HepG2 (cell line): ENCODE data around the gene DHX58. TPM values are rescaled to one million over a fixed set of nuclear protein-coding genes. Genes with fewer than 3 reads are reported as not detected.

Experiments used
- CTCF ChIP-seq: sonication (generic); formaldehyde crosslinking; IDR thresholded peaks from 2 replicates; pipeline ENCODE4 v1.5.0; 2020; ENCODE audit warnings: mild to moderate bottlenecking, missing genetic modification reagents, moderate library complexity
- HDAC2 ChIP-seq: sonication (generic); formaldehyde crosslinking; IDR thresholded peaks from 2 replicates; pipeline ENCODE4 v1.4.0; 2020; ENCODE audit warnings: missing genetic modification reagents
- HMG20B ChIP-seq: conservative IDR thresholded peaks from 2 replicates; pipeline ENCODE4 v1.6.1; 2016; ENCODE audit warnings: missing genetic modification reagents, missing compliant biosample characterization
- PATZ1 ChIP-seq: sonication (generic); formaldehyde crosslinking; IDR thresholded peaks from 2 replicates; pipeline ENCODE4 v1.4.0; 2020; ENCODE audit warnings: missing genetic modification reagents
- PAX8 ChIP-seq: sonication (generic); formaldehyde crosslinking; IDR thresholded peaks from 2 replicates; pipeline ENCODE4 v1.8.0; 2022; ENCODE audit warnings: mild to moderate bottlenecking, missing genetic modification reagents, borderline replicate concordance
- POGK ChIP-seq: sonication (generic); formaldehyde crosslinking; conservative IDR thresholded peaks from 2 replicates; pipeline ENCODE4 v1.8.0; 2022; ENCODE audit warnings: mild to moderate bottlenecking, moderate library complexity, missing genetic modification reagents
- RAD21 ChIP-seq: fragments of 450-650 bp; formaldehyde crosslinking; IDR thresholded peaks from 2 replicates; pipeline ENCODE4 v1.5.0; 2020; ENCODE audit warnings: mild to moderate bottlenecking
- RORA ChIP-seq: sonication (generic); formaldehyde crosslinking; IDR thresholded peaks from 2 replicates; pipeline ENCODE4 v1.5.0; 2020; ENCODE audit warnings: mild to moderate bottlenecking, missing genetic modification reagents, moderate library complexity
- SAFB2 ChIP-seq: sonication (generic); formaldehyde crosslinking; IDR thresholded peaks from 2 replicates; pipeline ENCODE4 v1.5.1; 2020; ENCODE audit warnings: missing genetic modification reagents, low read depth, mild to moderate bottlenecking, borderline replicate concordance
- SNAI1 ChIP-seq: sonication (generic); formaldehyde crosslinking; IDR thresholded peaks from 2 replicates; pipeline ENCODE4 v1.5.0; 2020; ENCODE audit warnings: mild to moderate bottlenecking, missing genetic modification reagents, borderline replicate concordance
- SP2 ChIP-seq: sonication (generic); formaldehyde crosslinking; IDR thresholded peaks from 2 replicates; pipeline ENCODE4 v1.5.1; 2020; ENCODE audit warnings: mild to moderate bottlenecking, missing genetic modification reagents
- TEAD2 ChIP-seq: sonication (generic); formaldehyde crosslinking; IDR thresholded peaks from 2 replicates; pipeline ENCODE4 v1.9.0; 2021; ENCODE audit warnings: missing genetic modification reagents
- ZFY ChIP-seq: sonication (generic); formaldehyde crosslinking; IDR thresholded peaks from 2 replicates; pipeline ENCODE4 v1.4.0; 2020; ENCODE audit warnings: missing genetic modification reagents
- ZNF546 ChIP-seq: sonication (generic); formaldehyde crosslinking; conservative IDR thresholded peaks from 2 replicates; pipeline ENCODE4 v1.8.1; 2023; ENCODE audit warnings: mild to moderate bottlenecking, missing genetic modification reagents
- ZNF616 ChIP-seq: sonication (generic); formaldehyde crosslinking; IDR thresholded peaks from 2 replicates; pipeline ENCODE4 v1.5.0; 2020; ENCODE audit warnings: low read depth, mild to moderate bottlenecking, missing genetic modification reagents
- ZNF629 ChIP-seq: sonication (generic); formaldehyde crosslinking; conservative IDR thresholded peaks from 2 replicates; pipeline ENCODE4 v1.5.0; 2020; ENCODE audit warnings: missing genetic modification reagents
- ZNF674 ChIP-seq: sonication (generic); formaldehyde crosslinking; IDR thresholded peaks from 2 replicates; pipeline ENCODE4 v1.5.0; 2020; ENCODE audit warnings: low read depth, mild to moderate bottlenecking, missing genetic modification reagents
- ZSCAN31 ChIP-seq: sonication (generic); formaldehyde crosslinking; IDR thresholded peaks from 2 replicates; pipeline ENCODE4 v1.5.0; 2020; ENCODE audit warnings: low read depth, mild to moderate bottlenecking, missing genetic modification reagents
- polyA plus RNA-seq, 8 experiments: library from polyadenylated mRNA; depleted of rRNA in 3 of 8; stranded (reverse) in 7 of 8; unstranded in 1 of 8; fragments of >200 nt; fragmentation: Illumina TruSeq in 4 of 8; extraction: Trizol in 4 of 8; gene quantifications; 2 replicates each; pipeline versions ENCODE4 v1.2.1 to v1.2.3, GENCODE V29; 2011 to 2016; ENCODE audit warnings: low read depth in 4 of 8, missing spikeins in 1 of 8, mixed read lengths in 1 of 8; ENCODE audit not compliant: insufficient read depth in 1 of 8
- total RNA-seq, 5 experiments: library from RNA; depleted of rRNA; stranded (reverse); fragments of >200 nt; fragmentation: Illumina TruSeq; extraction: Trizol; gene quantifications; 2 replicates each; pipeline ENCODE4 v1.2.3, GENCODE V29; 2016; ENCODE audit warnings: low read depth in 1 of 5
- TF ChIP-seq, protein P1 (sequence below): sonication (generic); formaldehyde crosslinking; IDR thresholded peaks from 2 replicates; pipeline ENCODE4 v1.4.0; 2020; ENCODE audit warnings: missing genetic modification reagents
- TF ChIP-seq, protein P2 (sequence below): sonication (generic); formaldehyde crosslinking; IDR thresholded peaks from 2 replicates; pipeline ENCODE4 v1.4.0; 2020; ENCODE audit warnings: mild to moderate bottlenecking, low read depth, missing genetic modification reagents

The DHX58 gene
- total and polyA plus RNA-seq, 2 of the 13 experiments (the other 11 are each of a cell fraction or from before 2014, with no cell fraction given), result 6.7 to 7.8 TPM

DNA sequence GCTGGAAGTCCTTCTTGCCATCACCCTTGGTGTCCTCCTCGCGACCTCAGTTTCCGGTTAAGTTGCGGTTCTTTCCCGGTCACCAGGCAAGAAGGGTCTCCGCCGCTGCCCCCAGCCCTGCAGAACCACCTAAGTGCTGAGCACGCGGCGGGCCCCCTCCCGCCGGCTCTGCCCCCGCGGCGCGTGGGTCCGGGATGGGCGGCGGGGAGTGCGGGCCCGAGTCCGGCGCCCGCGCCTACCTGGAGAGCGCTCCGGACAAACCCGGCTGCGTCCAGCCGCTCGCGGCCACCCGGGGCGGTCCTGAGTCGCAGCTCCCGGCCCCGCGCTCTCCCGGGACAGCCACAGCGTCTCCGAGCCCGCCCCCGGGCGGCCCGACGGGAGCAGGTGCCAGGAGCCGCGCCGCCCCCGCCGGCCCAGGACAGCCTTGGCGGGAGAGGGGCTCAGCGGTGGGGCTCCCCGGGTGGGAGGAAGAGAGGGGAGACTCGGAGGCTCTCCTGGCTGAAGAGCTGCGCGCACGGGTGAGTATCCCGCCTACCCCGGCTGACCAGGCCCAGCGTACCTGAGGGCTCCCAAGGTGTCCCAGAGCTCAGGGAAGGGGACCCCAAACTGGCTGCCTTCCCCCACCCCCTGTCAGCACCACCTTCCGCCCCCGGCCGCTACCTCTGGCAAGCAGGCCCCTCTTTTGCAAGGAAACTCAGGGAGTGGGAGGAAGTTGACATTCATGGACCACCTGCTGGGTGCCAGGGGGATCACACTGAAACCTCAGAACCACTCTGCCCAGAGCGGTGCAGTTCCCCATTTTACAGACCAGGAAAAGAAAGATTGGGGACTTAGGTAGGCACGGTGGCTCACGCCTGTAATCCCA is 40.0 kb downstream of the DHX58 start (continued):
- no peak for TF ChIP-seq PAX8 (CRISPR knock-in tag)
- no peak for TF ChIP-seq HMG20B
- TF ChIP-seq ZNF629, result peak; percentile 63
- TF ChIP-seq SP2 (CRISPR knock-in tag), result no peak
- no peak for TF ChIP-seq SAFB2
- no peak for TF ChIP-seq RORA (CRISPR knock-in tag)
- TF ChIP-seq ZNF616 (CRISPR knock-in tag), result no peak
- TF ChIP-seq POGK (CRISPR knock-in tag), result 0 out of 2 replicates have a peak, but pooled peaks have one; percentile 46
- TF ChIP-seq ZSCAN31 (CRISPR knock-in tag), result 0 out of 2 replicates have a peak, but pooled peaks have one; percentile 49
- TF ChIP-seq SNAI1 (CRISPR knock-in tag), result no peak
- TF ChIP-seq ZFY (CRISPR knock-in tag), result peak; percentile 42; the same call in 1 of the 2 replicates
- peak; percentile 30 for TF ChIP-seq CTCF (CRISPR knock-in tag)
- TF ChIP-seq HDAC2 (CRISPR knock-in tag), result no peak
- peak; percentile 51; the same call in 1 of the 2 replicates for TF ChIP-seq RAD21
- 0 out of 2 replicates have a peak, but pooled peaks have one; percentile 7 for TF ChIP-seq TEAD2 (CRISPR knock-in tag)
- 0 out of 2 replicates have a peak, but pooled peaks have one; percentile 30 for TF ChIP-seq ZNF674 (CRISPR knock-in tag)
- TF ChIP-seq, protein P1, sequence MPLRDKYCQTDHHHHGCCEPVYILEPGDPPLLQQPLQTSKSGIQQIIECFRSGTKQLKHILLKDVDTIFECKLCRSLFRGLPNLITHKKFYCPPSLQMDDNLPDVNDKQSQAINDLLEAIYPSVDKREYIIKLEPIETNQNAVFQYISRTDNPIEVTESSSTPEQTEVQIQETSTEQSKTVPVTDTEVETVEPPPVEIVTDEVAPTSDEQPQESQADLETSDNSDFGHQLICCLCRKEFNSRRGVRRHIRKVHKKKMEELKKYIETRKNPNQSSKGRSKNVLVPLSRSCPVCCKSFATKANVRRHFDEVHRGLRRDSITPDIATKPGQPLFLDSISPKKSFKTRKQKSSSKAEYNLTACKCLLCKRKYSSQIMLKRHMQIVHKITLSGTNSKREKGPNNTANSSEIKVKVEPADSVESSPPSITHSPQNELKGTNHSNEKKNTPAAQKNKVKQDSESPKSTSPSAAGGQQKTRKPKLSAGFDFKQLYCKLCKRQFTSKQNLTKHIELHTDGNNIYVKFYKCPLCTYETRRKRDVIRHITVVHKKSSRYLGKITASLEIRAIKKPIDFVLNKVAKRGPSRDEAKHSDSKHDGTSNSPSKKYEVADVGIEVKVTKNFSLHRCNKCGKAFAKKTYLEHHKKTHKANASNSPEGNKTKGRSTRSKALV (CRISPR knock-in tag), result peak; percentile 94
- TF ChIP-seq ZNF546 (CRISPR knock-in tag), result 0 out of 2 replicates have a peak, but pooled peaks have one; percentile 29
- TF ChIP-seq PATZ1, result peak; percentile 63; the same call in 1 of the 2 replicates
- TF ChIP-seq, protein P2, sequence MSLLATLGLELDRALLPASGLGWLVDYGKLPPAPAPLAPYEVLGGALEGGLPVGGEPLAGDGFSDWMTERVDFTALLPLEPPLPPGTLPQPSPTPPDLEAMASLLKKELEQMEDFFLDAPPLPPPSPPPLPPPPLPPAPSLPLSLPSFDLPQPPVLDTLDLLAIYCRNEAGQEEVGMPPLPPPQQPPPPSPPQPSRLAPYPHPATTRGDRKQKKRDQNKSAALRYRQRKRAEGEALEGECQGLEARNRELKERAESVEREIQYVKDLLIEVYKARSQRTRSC (CRISPR knock-in tag), result no peak
